Testis (tissue), 2 donors: ENCODE measurements around the gene GAB2.

ENCODE experiments used
- CTCF ChIP-seq, 3 experiments: fragments of 450-650 bp in 2 of 3; fragments of 200-600 bp in 1 of 3; sonication (generic) in 1 of 3; IDR thresholded peaks; one replicate each; pipeline ENCODE4 v1.5.1; 2016 to 2019; ENCODE audit warnings: antibody characterized with exemption in 3 of 3, mild to moderate bottlenecking in 2 of 3, moderate library complexity in 1 of 3
- POLR2A ChIP-seq: fragments of 450-650 bp; IDR thresholded peaks from one replicate; pipeline ENCODE4 v1.6.1; 2017; ENCODE audit warnings: antibody characterized with exemption, mild to moderate bottlenecking, moderate library complexity

- TF ChIP-seq CTCF (IDR thresholded peaks at IDR 0.05) (no peak), POLR2A (no peak)
These were observed 47.7 kb upstream of the GAB2 start for GRCh38 chr11:78465169-78465942.
